DOHH2 (cell line): ENCODE data around the gene ZNF638.

Experiments used
- H3F3A ChIP-seq: fragments of 200-600 bp; sonication (generic), shearing (Covaris generic); 2 replicates; pipeline ENCODE4 v1.6.0; 2016; ENCODE audit warnings: antibody characterized with exemption, mild to moderate bottlenecking; ENCODE audit not compliant: control insufficient read depth, insufficient read depth
- H3K27ac ChIP-seq: fragments of 200-600 bp; sonication (generic); 2 replicates; pipeline ENCODE4 v1.5.1; 2014; ENCODE audit warnings: low read depth, mild to moderate bottlenecking, low read length, moderate library complexity
- H3K27me3 ChIP-seq: fragments of 200-600 bp; sonication (generic); 2 replicates; pipeline ENCODE4 v1.6.1; 2014; ENCODE audit warnings: mild to moderate bottlenecking, low read length, mixed read lengths; ENCODE audit not compliant: control insufficient read depth
- H3K36me3 ChIP-seq: fragments of 200-600 bp; sonication (generic); 2 replicates; pipeline ENCODE4 v1.6.1; 2014; ENCODE audit warnings: mild to moderate bottlenecking, low read length, moderate library complexity, mixed read lengths; ENCODE audit not compliant: control insufficient read depth
- H3K4me1 ChIP-seq: fragments of 200-600 bp; sonication (generic); 2 replicates; pipeline ENCODE4 v1.6.1; 2014; ENCODE audit warnings: mild to moderate bottlenecking, low read length, mixed read lengths; ENCODE audit not compliant: control insufficient read depth
- H3K4me2 ChIP-seq: fragments of 200-600 bp; sonication (generic); 2 replicates; pipeline ENCODE4 v1.6.0; 2014; ENCODE audit warnings: mild to moderate bottlenecking, low read length, moderate library complexity
- H3K4me3 ChIP-seq: fragments of 200-600 bp; sonication (generic); 2 replicates; pipeline ENCODE4 v1.5.1; 2014; ENCODE audit warnings: mild to moderate bottlenecking, low read length, mixed read lengths
- H3K79me2 ChIP-seq: fragments of 200-600 bp; sonication (generic); 2 replicates; pipeline ENCODE4 v1.6.1; 2014; ENCODE audit warnings: mild to moderate bottlenecking, low read length, mixed read lengths; ENCODE audit not compliant: control insufficient read depth
- H3K9me2 ChIP-seq: fragments of 200-600 bp; sonication (generic); replicated peaks from 2 replicates; pipeline ENCODE4 v1.6.1; 2014; ENCODE audit warnings: mild to moderate bottlenecking, low read length, mixed read lengths; ENCODE audit not compliant: control insufficient read depth
- H3K9me3 ChIP-seq: fragments of 200-600 bp; sonication (generic); 2 replicates; pipeline ENCODE4 v1.6.1; 2014; ENCODE audit warnings: antibody characterized with exemption, low read length, mixed read lengths; ENCODE audit not compliant: control insufficient read depth, insufficient read depth
- H4K20me1 ChIP-seq: fragments of 200-600 bp; sonication (generic); 2 replicates; pipeline ENCODE4 v1.6.0; 2014; ENCODE audit warnings: low read depth, mild to moderate bottlenecking, antibody characterized with exemption, low read length, moderate library complexity; ENCODE audit not compliant: control insufficient read depth, insufficient read depth
- CTCF ChIP-seq: fragments of 200-600 bp; sonication (generic); IDR thresholded peaks from one replicate; pipeline ENCODE4 v1.5.1; 2014; ENCODE audit warnings: antibody characterized with exemption, mild to moderate bottlenecking, low read depth, low read length; ENCODE audit not compliant: poor library complexity, severe bottlenecking
- EZH2phosphoT487 ChIP-seq: fragments of 200-600 bp; sonication (generic); IDR thresholded peaks from 2 replicates; pipeline ENCODE4 v1.6.1; 2017; ENCODE audit warnings: borderline replicate concordance, mild to moderate bottlenecking, antibody characterized with exemption, low read length, moderate library complexity, mixed read lengths

ZNF638 gene

GRCh38 chr2:71346065-71346464 is 14.5 kb downstream of the ZNF638 start:
- peaks cover 14% of the 10 kb centered on the region for H4K20me1 ChIP-seq
- no peaks in the 10 kb centered on the region for H3K9me3 ChIP-seq

DNA sequence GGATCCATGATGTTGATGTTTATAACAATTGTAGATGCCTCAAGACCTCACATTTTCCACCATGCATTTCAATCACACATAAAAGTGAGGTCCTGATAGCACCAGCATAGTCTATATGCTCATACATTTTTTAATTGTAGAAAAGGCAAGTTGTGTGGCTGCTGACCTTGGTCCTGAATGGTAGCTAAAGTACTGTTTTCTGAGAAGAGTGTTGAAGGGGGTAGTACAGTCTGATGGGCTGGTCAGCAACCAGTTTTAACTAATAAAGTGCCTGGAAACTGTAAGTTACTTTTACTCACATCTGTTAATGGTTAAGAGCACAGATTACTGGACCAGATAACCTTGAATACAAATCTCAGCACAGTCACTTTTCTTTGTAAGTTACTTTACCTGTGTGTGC is 15.9 kb downstream of the ZNF638 start:
- Histone ChIP-seq H3K4me3 (no peak overlapping the region), H3K9me2 (no peaks in the 10 kb centered on the region), H3K9me3 (no peaks in the 10 kb centered on the region), H4K20me1 (peaks cover 14% of the 10 kb centered on the region), H3K36me3 (peaks cover 38% of the 10 kb centered on the region), H3K4me2 (no peak overlapping the region), H3F3A (no peaks in the 10 kb centered on the region), H3K27me3 (no peaks in the 10 kb centered on the region), H3K79me2 (peaks cover 98% of the 10 kb centered on the region), H3K4me1 (no peaks in the 10 kb centered on the region), H3K27ac (no peak overlapping the region)
- no peak for TF ChIP-seq EZH2phosphoT487
- TF ChIP-seq CTCF, result no peak

More at GRCh38 chr2:71346065-71346464, 14.5 kb downstream of the ZNF638 start:
- Histone ChIP-seq H3K79me2 (peaks cover 100% of the 10 kb centered on the region), H3F3A (no peaks in the 10 kb centered on the region), H3K27me3 (no peaks in the 10 kb centered on the region), H3K4me3 (no peak overlapping the region), H3K4me1 (no peaks in the 10 kb centered on the region), H3K9me2 (no peaks in the 10 kb centered on the region), H3K27ac (no peak overlapping the region), H3K4me2 (no peak overlapping the region), H3K36me3 (peaks cover 36% of the 10 kb centered on the region)
- no peak for TF ChIP-seq CTCF
- TF ChIP-seq EZH2phosphoT487, result no peak

GRCh38 chr2:71348302-71348701 is 16.7 kb downstream of the ZNF638 start:
- H3F3A ChIP-seq, result no peaks in the 10 kb centered on the region
- H3K79me2 ChIP-seq, result peaks cover 98% of the 10 kb centered on the region
- no peak overlapping the region for H3K4me2 ChIP-seq
- no peaks in the 10 kb centered on the region for H3K27me3 ChIP-seq
- H3K4me3 ChIP-seq, result no peak overlapping the region
- H3K9me3 ChIP-seq, result no peaks in the 10 kb centered on the region
- no peaks in the 10 kb centered on the region for H3K9me2 ChIP-seq
- no peak overlapping the region for H3K27ac ChIP-seq
- peaks cover 43% of the 10 kb centered on the region for H3K36me3 ChIP-seq
- H4K20me1 ChIP-seq, result peaks cover 14% of the 10 kb centered on the region
- no peak for TF ChIP-seq EZH2phosphoT487
- TF ChIP-seq CTCF, result no peak
- H3K4me1 ChIP-seq, result no peaks in the 10 kb centered on the region

DNA sequence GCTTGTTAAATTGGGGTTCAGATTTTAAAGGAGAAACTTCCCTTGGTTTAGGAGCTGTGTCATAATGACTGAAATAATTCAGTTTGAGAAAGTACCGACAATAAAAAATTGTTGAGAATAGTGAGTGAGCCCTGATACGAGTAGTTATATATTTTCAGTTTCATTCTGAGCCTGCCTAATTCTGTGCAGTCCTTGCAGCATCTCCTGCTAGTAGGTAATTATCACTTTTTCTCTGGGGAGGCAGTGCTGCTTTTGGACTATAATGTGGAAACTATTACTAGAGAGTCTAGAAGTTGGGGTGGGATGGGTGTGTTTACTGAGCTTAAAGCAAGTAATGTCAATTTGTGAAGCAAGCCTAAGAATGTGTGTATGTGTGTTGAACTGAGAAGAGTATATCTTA is 21.7 kb downstream of the ZNF638 start:
- no peaks in the 10 kb centered on the region for H3K4me1 ChIP-seq
- H3K36me3 ChIP-seq, result peaks cover 72% of the 10 kb centered on the region
- H4K20me1 ChIP-seq, result peaks cover 11% of the 10 kb centered on the region

More for the DNA sequence above, 21.7 kb downstream of the ZNF638 start:
- no peaks in the 10 kb centered on the region for H3K27me3 ChIP-seq
- peaks cover 91% of the 10 kb centered on the region for H3K79me2 ChIP-seq
- no peak overlapping the region for H3K4me2 ChIP-seq
- no peaks in the 10 kb centered on the region for H3K9me3 ChIP-seq
- TF ChIP-seq CTCF (no peak), EZH2phosphoT487 (no peak)
- no peaks in the 10 kb centered on the region for H3K9me2 ChIP-seq
- no peak overlapping the region for H3K27ac ChIP-seq
- no peaks in the 10 kb centered on the region for H3F3A ChIP-seq
- H3K4me3 ChIP-seq, result no peak overlapping the region
